NCI-H146 (cell line): ENCODE measurements around the gene RBM19.

Experiments
- DNase-seq: peaks from one replicate; lab custom pipeline; 2025; lab: John Stamatoyannopoulos, UW

RBM19 gene

GRCh38 chr12:113988064-113988451, 21.9 kb upstream of the RBM19 start:
- DNase-seq = no peak

- DNase-seq = no peak
Observed at GRCh38 chr12:113987261-113988063, 21.3 kb upstream of the RBM19 start.

DNA sequence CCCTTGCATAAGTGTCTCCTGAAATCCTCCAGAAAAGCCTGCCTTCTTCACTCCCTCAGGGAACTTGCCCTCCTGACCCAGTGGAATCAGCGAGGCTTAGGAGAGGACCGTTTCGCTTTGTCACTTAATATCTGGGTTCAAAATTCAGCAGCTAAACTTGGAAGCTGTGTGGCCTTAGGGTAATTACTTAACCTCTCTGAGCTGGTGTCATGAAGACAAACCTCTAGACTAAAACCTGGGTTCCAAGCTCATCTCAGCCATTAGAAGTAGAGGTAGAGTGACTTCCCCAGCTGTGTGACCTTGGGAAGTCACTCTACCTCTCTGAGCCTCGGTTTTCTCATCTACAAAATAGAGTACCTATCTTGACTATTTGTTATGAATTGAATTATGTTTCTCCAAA, 18.3 kb upstream of the RBM19 start:
- DNase-seq = no peak

- DNase-seq = no peak
Observed at GRCh38 chr12:113983777-113984448, 17.8 kb upstream of the RBM19 start.

DNA sequence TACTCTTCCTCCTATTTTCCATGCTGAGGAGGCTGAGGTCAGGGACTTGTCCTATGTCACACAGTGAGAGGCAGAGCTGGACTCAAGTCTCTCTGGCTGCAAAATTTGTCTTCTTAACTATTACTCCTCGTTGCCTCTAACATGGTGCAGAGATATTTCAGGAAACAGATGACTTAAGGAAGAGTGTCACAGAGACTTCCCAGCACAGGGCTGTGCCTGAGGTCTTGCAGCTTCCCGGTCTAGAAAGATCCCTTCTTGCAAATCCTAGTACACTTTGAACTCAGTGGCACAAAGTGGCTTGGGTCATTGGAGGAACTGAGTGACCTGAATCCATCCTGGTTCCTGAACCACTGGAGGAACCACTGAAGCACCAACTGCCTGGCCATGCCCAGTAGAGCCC, 17.1 kb upstream of the RBM19 start:
- no peak for DNase-seq

DNA sequence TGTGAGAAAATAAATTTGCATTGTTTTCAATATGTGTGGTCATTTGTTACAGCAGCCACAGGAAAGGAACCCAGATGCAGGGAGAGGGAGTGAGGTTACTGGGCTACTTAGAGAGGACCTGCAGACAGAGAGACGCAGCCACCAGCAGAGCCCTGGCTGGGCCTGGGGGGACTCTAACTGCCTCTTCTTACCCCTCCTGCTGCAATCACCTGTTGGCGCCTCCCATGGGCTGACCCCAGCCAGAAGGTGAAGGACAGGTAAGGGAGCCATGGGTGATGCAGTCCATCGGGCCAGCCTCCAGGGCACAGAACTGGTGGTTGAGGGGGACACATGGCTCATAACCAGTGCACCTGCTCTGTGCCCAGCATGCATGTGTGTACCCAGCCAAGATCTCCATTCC, 15.8 kb upstream of the RBM19 start:
- DNase-seq = no peak

DNA sequence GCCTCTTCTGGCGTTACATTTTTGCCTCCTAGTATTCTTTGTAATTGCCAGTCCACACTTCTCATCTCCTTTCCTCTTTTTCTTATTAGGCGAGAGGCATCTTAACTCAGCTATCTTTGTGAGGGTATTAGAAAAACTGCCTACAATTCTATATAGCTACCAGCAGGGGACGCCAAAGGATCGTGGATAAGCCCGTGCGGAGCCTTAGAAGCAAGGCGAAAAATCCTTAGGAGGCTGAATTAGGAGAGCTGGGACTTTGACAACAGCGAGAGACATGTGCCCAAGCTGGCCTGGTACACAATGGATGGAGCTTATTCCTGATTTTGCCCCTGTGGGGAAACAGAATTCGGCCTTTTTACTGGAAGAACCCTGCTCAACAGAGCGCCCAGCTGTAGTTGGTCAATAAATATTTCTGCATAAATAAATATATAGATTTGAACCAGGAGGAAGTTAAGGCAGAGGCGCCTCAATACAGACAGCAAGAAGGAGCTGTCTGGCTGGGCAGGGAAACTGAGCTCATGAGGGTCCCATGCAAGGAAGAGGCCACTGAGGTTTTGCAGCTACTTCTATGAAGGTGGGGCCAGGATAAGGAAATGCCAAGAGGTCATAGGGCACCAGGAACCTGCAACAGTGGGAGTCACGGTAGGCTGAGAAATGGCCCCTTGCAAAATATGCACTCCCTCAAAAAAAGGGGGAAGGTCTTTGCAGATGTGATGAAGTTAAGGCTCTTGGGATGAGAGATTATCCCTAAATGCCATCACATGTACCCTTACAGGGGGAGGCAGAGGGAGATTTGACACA, 14.6 kb upstream of the RBM19 start:
- peak; percentile 70 for DNase-seq

GRCh38 chr12:113980054-113980453, 13.9 kb upstream of the RBM19 start:
- no peak for DNase-seq

GRCh38 chr12:113978080-113978479, 12.0 kb upstream of the RBM19 start:
- DNase-seq = no peak

- no peak for DNase-seq
Observed at GRCh38 chr12:113974006-113974405, 7.9 kb upstream of the RBM19 start.

DNA sequence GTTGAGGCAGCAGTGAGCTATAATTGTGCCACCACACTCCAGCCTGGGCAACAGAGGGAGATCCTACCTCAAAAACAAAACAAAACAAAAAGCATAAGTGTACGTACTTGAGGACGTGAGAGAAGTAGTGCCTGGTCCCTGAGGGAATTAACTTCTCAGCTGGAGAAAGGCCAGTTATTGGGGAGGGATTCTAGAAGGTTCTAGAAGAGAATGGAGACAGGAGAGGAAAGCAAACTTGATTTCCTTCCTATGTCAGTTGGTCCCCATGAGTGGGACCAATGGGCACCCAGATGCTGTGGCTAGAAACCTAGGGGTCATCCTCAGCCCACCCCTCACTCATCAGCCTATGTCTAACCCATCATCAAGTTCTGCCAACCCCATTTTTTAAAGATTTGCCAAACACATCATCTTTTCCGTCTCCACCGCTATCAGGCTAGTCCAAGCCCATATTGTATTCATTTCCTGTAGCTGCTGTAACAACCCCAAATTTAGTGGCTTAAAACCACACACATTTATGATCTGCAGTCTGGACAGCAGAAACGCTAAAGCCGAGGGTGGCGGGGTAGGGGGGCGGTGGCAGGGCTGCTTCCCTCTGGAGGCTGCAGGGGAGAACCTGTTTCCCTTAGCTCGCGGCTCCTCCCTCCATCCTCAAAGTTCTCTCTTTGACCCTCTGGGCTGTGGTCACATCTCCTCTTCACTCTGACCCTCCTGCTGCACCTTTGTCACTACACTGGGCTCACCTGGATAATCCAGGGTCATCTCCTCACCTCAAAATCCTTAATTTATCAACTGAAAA, 7.2 kb upstream of the RBM19 start:
- no peak for DNase-seq

- DNase-seq = no peak
Observed at GRCh38 chr12:113971392-113971791, 5.3 kb upstream of the RBM19 start.

DNA sequence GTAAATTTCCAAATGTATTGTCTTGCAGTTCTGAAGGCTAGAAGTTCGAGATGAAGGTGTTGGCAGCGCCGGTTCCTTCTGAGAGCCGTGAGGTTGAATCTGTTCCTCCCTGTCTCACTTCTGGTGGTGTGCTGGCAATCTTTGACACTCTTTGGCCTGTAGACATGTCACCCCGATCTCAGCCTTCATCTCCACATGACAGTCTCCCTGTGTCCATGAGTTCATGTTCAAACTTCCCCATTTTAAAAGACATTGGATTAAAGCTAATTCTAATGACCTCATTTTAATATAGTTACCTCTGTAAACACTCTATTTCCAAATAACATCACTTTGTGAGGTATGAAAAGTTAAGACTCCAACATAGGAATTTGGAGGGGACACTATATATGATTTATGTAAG, 4.1 kb upstream of the RBM19 start:
- DNase-seq = no peak

DNA sequence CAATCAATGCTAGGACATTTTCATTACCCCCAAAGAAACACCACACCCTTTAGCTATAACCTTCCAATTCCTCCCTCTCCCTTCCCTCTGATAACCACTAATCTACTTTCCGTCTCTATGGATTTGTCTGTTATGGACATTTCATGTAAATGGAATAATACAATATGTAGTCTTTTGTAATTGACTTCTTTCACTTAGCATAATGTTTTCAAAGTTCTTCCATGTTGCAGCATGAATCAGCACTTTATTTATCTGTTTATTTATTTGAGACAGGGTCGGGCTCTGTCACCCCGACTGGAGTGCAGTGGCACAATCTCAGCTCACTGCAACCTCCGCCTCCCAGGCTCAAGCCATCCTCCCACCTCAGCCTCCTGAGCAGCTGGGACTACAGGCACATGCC, 1.2 kb upstream of the RBM19 start:
- DNase-seq = no peak

GRCh38 chr12:113962733-113963132, 3.4 kb downstream of the RBM19 start:
- no peak for DNase-seq

DNA sequence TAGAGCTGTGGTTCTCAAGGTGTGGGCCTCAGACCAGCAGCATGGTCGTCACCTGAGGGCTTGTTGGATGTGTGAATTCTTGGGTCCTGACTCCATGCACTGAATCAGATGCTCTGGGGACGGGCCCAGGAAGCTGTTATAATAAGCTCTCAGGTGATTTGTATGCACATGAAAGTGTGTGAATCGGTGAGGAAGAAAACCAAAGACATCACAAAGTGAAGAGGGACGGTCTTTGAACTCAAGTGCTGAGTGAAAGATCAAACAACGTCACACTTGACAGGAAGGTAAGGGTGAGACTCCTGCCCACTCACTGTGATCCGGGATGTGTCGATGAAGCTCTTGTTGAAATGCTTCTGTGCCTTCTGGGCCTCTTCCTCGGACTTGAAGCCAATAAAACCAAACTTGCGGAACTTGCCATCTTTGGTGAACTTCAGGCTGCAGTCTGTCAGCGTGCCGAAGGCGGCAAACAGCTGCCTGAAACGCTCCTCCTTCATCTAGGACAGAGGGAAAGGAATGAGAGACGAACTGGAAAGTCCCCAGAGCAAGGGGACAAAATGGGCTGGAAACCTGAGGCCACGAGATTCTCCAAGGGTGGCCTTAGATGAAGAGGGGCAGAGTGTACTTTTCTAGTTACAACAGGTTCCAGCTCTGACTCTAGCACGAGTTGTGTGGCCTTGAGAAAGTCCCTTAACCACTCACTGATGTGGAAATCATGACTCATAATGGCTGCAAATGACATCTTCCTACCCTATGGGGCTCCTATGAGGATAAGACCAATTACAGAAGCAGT, 4.0 kb downstream of the RBM19 start:
- DNase-seq = no peak

GRCh38 chr12:113960030-113960429, 6.1 kb downstream of the RBM19 start:
- no peak for DNase-seq

GRCh38 chr12:113959096-113959495, 7.0 kb downstream of the RBM19 start:
- DNase-seq = no peak

DNA sequence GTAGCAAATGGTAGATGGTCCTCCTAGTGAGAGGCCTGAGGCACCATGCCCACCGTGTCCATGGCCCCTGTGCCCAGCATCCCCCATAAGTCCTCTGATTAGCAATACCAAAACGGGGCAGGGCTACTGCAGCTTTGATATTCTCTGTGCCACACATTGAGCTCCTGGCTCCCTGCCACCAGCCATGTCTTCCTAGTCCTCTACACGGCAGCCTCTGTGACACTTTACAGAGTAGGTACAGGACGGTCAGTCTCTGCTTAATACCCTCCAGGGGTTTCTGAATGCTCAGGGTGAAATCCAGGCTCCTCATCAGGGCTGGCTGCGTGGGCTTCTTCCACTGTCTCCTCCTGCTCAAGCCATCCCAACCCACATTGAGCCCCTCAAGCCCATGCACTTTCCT, 8.0 kb downstream of the RBM19 start:
- no peak for DNase-seq

- DNase-seq = no peak
Observed at GRCh38 chr12:113957627-113958026, 8.5 kb downstream of the RBM19 start.
